Skeletal muscle satellite cell (primary cell): ENCODE data around the gene BACE2.

Experiments
- H3K27me3 ChIP-seq: 2 replicates; pipeline ENCODE4 v1.7.0; 2013; ENCODE audit warnings: low read length; ENCODE audit not compliant: control insufficient read depth, insufficient read depth
- H3K36me3 ChIP-seq: 2 replicates; pipeline ENCODE4 v1.7.0; 2013; ENCODE audit warnings: mild to moderate bottlenecking, control low read depth, low read length; ENCODE audit not compliant: insufficient read depth
- H3K4me1 ChIP-seq: 2 replicates; pipeline ENCODE4 v1.7.0; 2013; ENCODE audit warnings: low read length; ENCODE audit not compliant: control insufficient read depth, insufficient read depth
- H3K4me2 ChIP-seq: 2 replicates; pipeline ENCODE4 v1.7.0; 2013; ENCODE audit warnings: mild to moderate bottlenecking, low read length
- H3K4me3 ChIP-seq: 2 replicates; pipeline ENCODE4 v1.7.0; 2013; ENCODE audit warnings: low read length
- H3K9ac ChIP-seq: 2 replicates; pipeline ENCODE4 v1.7.0; 2013; ENCODE audit warnings: mild to moderate bottlenecking, low read depth, low read length, moderate library complexity
- H3K9me3 ChIP-seq: replicated peaks from 2 replicates; pipeline ENCODE4 v1.7.0; 2013; ENCODE audit warnings: mild to moderate bottlenecking, control low read depth, low read length

BACE2 gene

GRCh38 chr21:41137889-41138288 lies 30.1 kb upstream of the BACE2 start:
- Histone ChIP-seq H3K4me3 (no peak overlapping the region), H3K36me3 (no peaks in the 10 kb centered on the region), H3K27me3 (no peaks in the 10 kb centered on the region), H3K9ac (no peak overlapping the region), H3K4me2 (no peak overlapping the region), H3K4me1 (peaks cover 21% of the 10 kb centered on the region), H3K9me3 (no peaks in the 10 kb centered on the region)

GRCh38 chr21:41138711-41139110 lies 29.2 kb upstream of the BACE2 start:
- Histone ChIP-seq H3K9ac (no peak overlapping the region), H3K4me3 (no peak overlapping the region), H3K4me2 (no peak overlapping the region), H3K9me3 (no peaks in the 10 kb centered on the region), H3K27me3 (no peaks in the 10 kb centered on the region), H3K36me3 (no peaks in the 10 kb centered on the region), H3K4me1 (peaks cover 21% of the 10 kb centered on the region)

GRCh38 chr21:41139275-41139674 lies 28.7 kb upstream of the BACE2 start:
- Histone ChIP-seq H3K4me3 (no peak overlapping the region), H3K36me3 (no peaks in the 10 kb centered on the region), H3K4me1 (peaks cover 21% of the 10 kb centered on the region), H3K27me3 (no peaks in the 10 kb centered on the region), H3K9ac (no peak overlapping the region), H3K9me3 (no peaks in the 10 kb centered on the region), H3K4me2 (no peak overlapping the region)

- Histone ChIP-seq H3K4me3 (no peak overlapping the region), H3K4me1 (peaks cover 21% of the 10 kb centered on the region), H3K36me3 (no peaks in the 10 kb centered on the region), H3K27me3 (no peaks in the 10 kb centered on the region), H3K4me2 (no peak overlapping the region), H3K9me3 (no peaks in the 10 kb centered on the region), H3K9ac (no peak overlapping the region)
Observed at GRCh38 chr21:41139951-41140350, 28.0 kb upstream of the BACE2 start.

- H3K27me3 ChIP-seq, result no peaks in the 10 kb centered on the region
- no peaks in the 10 kb centered on the region for H3K36me3 ChIP-seq
- H3K4me3 ChIP-seq, result no peak overlapping the region
- H3K9me3 ChIP-seq, result no peaks in the 10 kb centered on the region
- peak overlapping the region; percentile 58 for H3K9ac ChIP-seq
- peak overlapping the region; percentile 31 for H3K4me2 ChIP-seq
- peaks cover 21% of the 10 kb centered on the region for H3K4me1 ChIP-seq
Observed at GRCh38 chr21:41141031-41141457, 26.9 kb upstream of the BACE2 start.

- Histone ChIP-seq H3K27me3 (no peaks in the 10 kb centered on the region), H3K9ac (peak overlapping the region; percentile 58), H3K4me1 (peaks cover 21% of the 10 kb centered on the region), H3K4me2 (peak overlapping the region; percentile 19), H3K9me3 (no peaks in the 10 kb centered on the region), H3K4me3 (no peak overlapping the region), H3K36me3 (no peaks in the 10 kb centered on the region)
Observed at GRCh38 chr21:41142051-41142795, 25.7 kb upstream of the BACE2 start.

- no peak overlapping the region for H3K4me2 ChIP-seq
- H3K27me3 ChIP-seq, result no peaks in the 10 kb centered on the region
- no peak overlapping the region for H3K9ac ChIP-seq
- H3K4me1 ChIP-seq, result peaks cover 21% of the 10 kb centered on the region
- no peaks in the 10 kb centered on the region for H3K36me3 ChIP-seq
- H3K4me3 ChIP-seq, result no peak overlapping the region
- no peaks in the 10 kb centered on the region for H3K9me3 ChIP-seq
Observed at GRCh38 chr21:41143596-41144325, 24.2 kb upstream of the BACE2 start.

- Histone ChIP-seq H3K27me3 (no peaks in the 10 kb centered on the region), H3K9ac (no peak overlapping the region), H3K4me2 (no peak overlapping the region), H3K36me3 (no peaks in the 10 kb centered on the region), H3K4me1 (peaks cover 5% of the 10 kb centered on the region), H3K9me3 (no peaks in the 10 kb centered on the region), H3K4me3 (no peak overlapping the region)
Observed at GRCh38 chr21:41147096-41147978, 20.6 kb upstream of the BACE2 start.

GRCh38 chr21:41147979-41148355 lies 20.0 kb upstream of the BACE2 start:
- Histone ChIP-seq H3K36me3 (no peaks in the 10 kb centered on the region), H3K4me2 (no peak overlapping the region), H3K4me3 (no peak overlapping the region), H3K9ac (no peak overlapping the region), H3K9me3 (no peaks in the 10 kb centered on the region), H3K4me1 (no peaks in the 10 kb centered on the region), H3K27me3 (no peaks in the 10 kb centered on the region)

GRCh38 chr21:41148798-41149197 lies 19.2 kb upstream of the BACE2 start:
- H3K4me2 ChIP-seq, result no peak overlapping the region
- H3K4me3 ChIP-seq, result no peak overlapping the region
- no peaks in the 10 kb centered on the region for H3K36me3 ChIP-seq
- no peak overlapping the region for H3K9ac ChIP-seq
- no peaks in the 10 kb centered on the region for H3K4me1 ChIP-seq
- H3K9me3 ChIP-seq, result no peaks in the 10 kb centered on the region
- no peaks in the 10 kb centered on the region for H3K27me3 ChIP-seq

- H3K9ac ChIP-seq, result no peak overlapping the region
- H3K4me3 ChIP-seq, result no peak overlapping the region
- H3K27me3 ChIP-seq, result no peaks in the 10 kb centered on the region
- H3K4me1 ChIP-seq, result no peaks in the 10 kb centered on the region
- H3K36me3 ChIP-seq, result no peaks in the 10 kb centered on the region
- H3K9me3 ChIP-seq, result no peaks in the 10 kb centered on the region
- H3K4me2 ChIP-seq, result no peak overlapping the region
Observed at GRCh38 chr21:41149199-41149598, 18.8 kb upstream of the BACE2 start.
